Activated CD4-positive, alpha-beta T cell treated with anti-CD3 and anti-CD28 coated beads, Interleukin-2, amount 10 ng/mL, durations not matched to agents 7 days and 5 days (primary cell): ENCODE data around the gene ARID2. TPM values are rescaled to one million over a fixed set of nuclear protein-coding genes. Genes with fewer than 3 reads are reported as not detected.

Source experiments
- CTCF ChIA-PET: fragments of 350-600 bp; sonication (Branson Sonifier 250); formaldehyde crosslinking; loops from one replicate; lab custom pipeline; 2021; ENCODE audit warnings: antibody characterized with exemption; lab: Charles Lee
- POLR2A ChIA-PET: fragments of 350-600 bp; sonication (Branson Sonifier 250); formaldehyde crosslinking; loops from one replicate; lab custom pipeline; 2021; ENCODE audit warnings: antibody characterized with exemption; lab: Charles Lee
- DNase-seq: peaks from one replicate; pipeline ENCODE4 v3.0.0-alpha.2; 2020
- H3K27ac Mint-ChIP-seq: one replicate; pipeline ENCODE4 v1.8.0; 2021; ENCODE audit warnings: mild to moderate bottlenecking, moderate library complexity, mixed read lengths
- H3K27me3 Mint-ChIP-seq: one replicate; pipeline ENCODE4 v1.8.0; 2021; ENCODE audit warnings: mixed read lengths
- H3K36me3 Mint-ChIP-seq: one replicate; pipeline ENCODE4 v1.8.0; 2021; ENCODE audit warnings: low read depth, mixed read lengths
- H3K4me1 Mint-ChIP-seq: one replicate; pipeline ENCODE4 v1.8.0; 2021; ENCODE audit warnings: mixed read lengths
- H3K4me3 Mint-ChIP-seq: one replicate; pipeline ENCODE4 v1.8.0; 2021; ENCODE audit warnings: mild to moderate bottlenecking, moderate library complexity, mixed read lengths
- H3K9me3 Mint-ChIP-seq: one replicate; pipeline ENCODE4 v1.8.0; 2021; ENCODE audit warnings: mixed read lengths
- total RNA-seq, 2 experiments: library from RNA; stranded (reverse); gene quantifications; one replicate each; pipeline ENCODE4 v1.2.3, GENCODE V29; 2021

Gene ARID2
- total RNA-seq, 2 experiments from 2014 or later: 46.9 to 48.8 TPM

DNA sequence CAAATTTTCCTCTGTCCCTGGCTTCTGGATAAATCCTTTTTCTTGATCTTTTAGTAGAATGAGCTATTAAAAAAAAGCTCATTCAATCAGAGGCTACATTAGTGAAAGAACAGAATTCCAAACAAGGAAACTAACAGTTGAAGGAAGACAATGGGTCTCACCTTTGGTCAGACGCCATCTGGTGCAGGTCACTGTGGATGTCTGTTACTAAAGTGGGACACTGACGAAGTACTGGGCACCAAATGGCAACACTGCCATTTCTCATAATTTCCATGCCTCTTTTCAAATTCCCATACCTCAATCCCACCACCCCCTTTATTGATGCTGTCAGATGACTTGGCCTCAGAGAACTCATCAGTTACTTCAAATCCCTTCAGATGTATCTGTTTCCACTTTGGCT lies 24.5 kb upstream of the ARID2 start:
- POLR2A ChIA-PET: no interaction called here
- CTCF ChIA-PET: no interaction called here

GRCh38 chr12:45705404-45705803 lies 24.1 kb upstream of the ARID2 start:
- H3K4me1 Mint-ChIP-seq: no peaks in the 10 kb centered on the region
- POLR2A ChIA-PET: no interaction called here
- no peak overlapping the region for H3K27ac Mint-ChIP-seq
- no peaks in the 10 kb centered on the region for H3K27me3 Mint-ChIP-seq
- no peak overlapping the region for H3K4me3 Mint-ChIP-seq
- no peak for DNase-seq
- H3K9me3 Mint-ChIP-seq: peaks cover 9% of the 10 kb centered on the region
- CTCF ChIA-PET: no interaction called here
- peaks cover 6% of the 10 kb centered on the region for H3K36me3 Mint-ChIP-seq

More for the DNA sequence above, 24.5 kb upstream of the ARID2 start:
- Mint-ChIP-seq H3K4me1 (no peaks in the 10 kb centered on the region), H3K27ac (no peak overlapping the region), H3K9me3 (peaks cover 9% of the 10 kb centered on the region), H3K36me3 (peaks cover 6% of the 10 kb centered on the region), H3K27me3 (no peaks in the 10 kb centered on the region), H3K4me3 (no peak overlapping the region)
- DNase-seq: no peak

- CTCF ChIA-PET: interaction anchor here (0.6 to 1.8 kb wide), 2 partner anchors 10 to 12 kb away, joined by 3 to 4 read pairs; no protein-coding TSS in a partner anchor
- POLR2A ChIA-PET: no interaction called here
- Mint-ChIP-seq H3K9me3 (peaks cover under 1% of the 10 kb centered on the region), H3K4me1 (no peaks in the 10 kb centered on the region), H3K27me3 (no peaks in the 10 kb centered on the region), H3K27ac (no peak overlapping the region), H3K4me3 (no peak overlapping the region), H3K36me3 (peaks cover 6% of the 10 kb centered on the region)
- no peak for DNase-seq
Observed at GRCh38 chr12:45707241-45707857, 22.2 kb upstream of the ARID2 start.

GRCh38 chr12:45708363-45708762 lies 21.1 kb upstream of the ARID2 start:
- Mint-ChIP-seq H3K36me3 (peaks cover 10% of the 10 kb centered on the region), H3K4me1 (no peaks in the 10 kb centered on the region), H3K27ac (no peak overlapping the region), H3K27me3 (no peaks in the 10 kb centered on the region), H3K4me3 (no peak overlapping the region), H3K9me3 (no peaks in the 10 kb centered on the region)
- POLR2A ChIA-PET: no interaction called here
- CTCF ChIA-PET: interaction anchor here (1.6 to 1.8 kb wide), 2 partner anchors 9 to 11 kb away, joined by 3 to 4 read pairs; no protein-coding TSS in a partner anchor
- DNase-seq: no peak

GRCh38 chr12:45708901-45709300 lies 20.6 kb upstream of the ARID2 start:
- Mint-ChIP-seq H3K27me3 (no peaks in the 10 kb centered on the region), H3K4me3 (no peak overlapping the region), H3K9me3 (no peaks in the 10 kb centered on the region), H3K36me3 (peaks cover 12% of the 10 kb centered on the region), H3K27ac (no peak overlapping the region), H3K4me1 (peaks cover 2% of the 10 kb centered on the region)
- no peak for DNase-seq
- CTCF ChIA-PET: interaction anchor here (1.6 kb wide), 1 partner anchor 9 kb away, joined by 3 read pairs; no protein-coding TSS in a partner anchor
- POLR2A ChIA-PET: no interaction called here

DNA sequence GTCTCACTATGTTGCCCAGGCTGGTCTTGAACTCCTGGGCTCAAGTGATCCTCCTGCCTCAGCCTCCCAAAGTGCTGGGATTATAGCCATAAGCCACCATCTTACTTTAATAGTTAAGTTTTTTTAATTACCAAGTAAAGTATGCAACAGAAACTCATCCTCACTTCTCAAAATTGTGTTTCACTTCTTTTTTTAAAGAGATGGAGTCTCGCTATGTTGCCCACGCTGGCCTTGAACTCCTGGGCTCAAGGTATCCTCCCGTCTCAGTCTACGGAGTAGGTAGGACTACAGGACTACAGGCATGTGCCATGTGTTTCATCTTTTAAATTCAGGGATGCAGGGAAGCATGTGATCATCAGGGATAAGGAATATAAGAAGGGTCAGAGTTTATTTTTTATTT lies 17.2 kb upstream of the ARID2 start:
- Mint-ChIP-seq H3K36me3 (peaks cover 9% of the 10 kb centered on the region), H3K4me1 (peaks cover 2% of the 10 kb centered on the region), H3K27me3 (no peaks in the 10 kb centered on the region), H3K27ac (no peak overlapping the region), H3K4me3 (no peak overlapping the region), H3K9me3 (no peaks in the 10 kb centered on the region)
- DNase-seq: no peak
- ChIA-PET POLR2A (no interaction called here), CTCF (no interaction called here)

- ChIA-PET CTCF (no interaction called here), POLR2A (no interaction called here)
- H3K27ac Mint-ChIP-seq: no peak overlapping the region
- peaks cover 2% of the 10 kb centered on the region for H3K4me1 Mint-ChIP-seq
- no peak overlapping the region for H3K4me3 Mint-ChIP-seq
- no peaks in the 10 kb centered on the region for H3K27me3 Mint-ChIP-seq
- no peak for DNase-seq
- H3K36me3 Mint-ChIP-seq: peaks cover 12% of the 10 kb centered on the region
- no peaks in the 10 kb centered on the region for H3K9me3 Mint-ChIP-seq
Observed at GRCh38 chr12:45713078-45713477, 16.4 kb upstream of the ARID2 start.

- Mint-ChIP-seq H3K36me3 (peaks cover 32% of the 10 kb centered on the region), H3K4me3 (no peak overlapping the region), H3K27me3 (no peaks in the 10 kb centered on the region), H3K9me3 (no peaks in the 10 kb centered on the region), H3K4me1 (peaks cover 29% of the 10 kb centered on the region), H3K27ac (no peak overlapping the region)
- ChIA-PET POLR2A (no interaction called here), CTCF (interaction anchor here (0.5 to 0.6 kb wide), 2 partner anchors 10 to 155 kb away, joined by 3 read pairs; no protein-coding TSS in a partner anchor)
- DNase-seq: no peak
Observed at GRCh38 chr12:45718306-45718705, 11.2 kb upstream of the ARID2 start.

GRCh38 chr12:45720069-45720468 lies 9.4 kb upstream of the ARID2 start:
- Mint-ChIP-seq H3K27me3 (no peaks in the 10 kb centered on the region), H3K36me3 (peaks cover 32% of the 10 kb centered on the region), H3K4me1 (peaks cover 36% of the 10 kb centered on the region), H3K9me3 (no peaks in the 10 kb centered on the region), H3K4me3 (no peak overlapping the region), H3K27ac (no peak overlapping the region)
- no peak for DNase-seq
- ChIA-PET POLR2A (no interaction called here), CTCF (interaction anchor here (0.6 to 1.5 kb wide), 7 partner anchors 9 to 1204 kb away, joined by 3 to 9 read pairs (median 3); no protein-coding TSS in a partner anchor)

DNA sequence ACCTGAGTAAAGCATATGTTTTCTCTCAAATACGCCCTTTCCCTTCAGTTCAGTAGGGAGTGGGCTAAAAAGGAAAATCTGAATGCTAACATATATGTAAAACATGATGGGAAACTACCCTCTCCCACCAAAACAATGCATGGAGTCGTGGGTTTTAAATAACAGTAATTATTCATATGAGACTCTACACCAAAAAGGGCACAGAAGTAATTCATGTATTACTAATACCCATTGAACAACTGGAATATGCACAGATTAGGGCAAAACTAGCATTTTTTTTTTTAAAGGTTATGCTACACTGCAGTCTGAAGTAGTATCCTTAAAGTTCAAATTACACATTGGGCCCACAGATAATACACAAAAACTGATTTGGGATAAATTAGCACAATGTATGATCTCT lies 8.1 kb upstream of the ARID2 start:
- H3K27ac Mint-ChIP-seq: no peak overlapping the region
- ChIA-PET CTCF (interaction anchor here (1.4 kb wide), 1 partner anchor 9 kb away, joined by 3 read pairs; no protein-coding TSS in a partner anchor), POLR2A (no interaction called here)
- DNase-seq: no peak
- no peaks in the 10 kb centered on the region for H3K27me3 Mint-ChIP-seq
- H3K36me3 Mint-ChIP-seq: peaks cover 36% of the 10 kb centered on the region
- H3K4me3 Mint-ChIP-seq: no peak overlapping the region
- H3K9me3 Mint-ChIP-seq: no peaks in the 10 kb centered on the region
- H3K4me1 Mint-ChIP-seq: peaks cover 38% of the 10 kb centered on the region

- H3K4me3 Mint-ChIP-seq: no peak overlapping the region
- no peaks in the 10 kb centered on the region for H3K9me3 Mint-ChIP-seq
- ChIA-PET POLR2A (no interaction called here), CTCF (interaction anchor here (1.3 to 1.4 kb wide), 2 partner anchors 8 to 178 kb away, joined by 3 to 5 read pairs; no protein-coding TSS in a partner anchor)
- peaks cover 38% of the 10 kb centered on the region for H3K4me1 Mint-ChIP-seq
- H3K27me3 Mint-ChIP-seq: no peaks in the 10 kb centered on the region
- H3K36me3 Mint-ChIP-seq: peaks cover 40% of the 10 kb centered on the region
- no peak for DNase-seq
- no peak overlapping the region for H3K27ac Mint-ChIP-seq
Observed at GRCh38 chr12:45721954-45722353, 7.6 kb upstream of the ARID2 start.

DNA sequence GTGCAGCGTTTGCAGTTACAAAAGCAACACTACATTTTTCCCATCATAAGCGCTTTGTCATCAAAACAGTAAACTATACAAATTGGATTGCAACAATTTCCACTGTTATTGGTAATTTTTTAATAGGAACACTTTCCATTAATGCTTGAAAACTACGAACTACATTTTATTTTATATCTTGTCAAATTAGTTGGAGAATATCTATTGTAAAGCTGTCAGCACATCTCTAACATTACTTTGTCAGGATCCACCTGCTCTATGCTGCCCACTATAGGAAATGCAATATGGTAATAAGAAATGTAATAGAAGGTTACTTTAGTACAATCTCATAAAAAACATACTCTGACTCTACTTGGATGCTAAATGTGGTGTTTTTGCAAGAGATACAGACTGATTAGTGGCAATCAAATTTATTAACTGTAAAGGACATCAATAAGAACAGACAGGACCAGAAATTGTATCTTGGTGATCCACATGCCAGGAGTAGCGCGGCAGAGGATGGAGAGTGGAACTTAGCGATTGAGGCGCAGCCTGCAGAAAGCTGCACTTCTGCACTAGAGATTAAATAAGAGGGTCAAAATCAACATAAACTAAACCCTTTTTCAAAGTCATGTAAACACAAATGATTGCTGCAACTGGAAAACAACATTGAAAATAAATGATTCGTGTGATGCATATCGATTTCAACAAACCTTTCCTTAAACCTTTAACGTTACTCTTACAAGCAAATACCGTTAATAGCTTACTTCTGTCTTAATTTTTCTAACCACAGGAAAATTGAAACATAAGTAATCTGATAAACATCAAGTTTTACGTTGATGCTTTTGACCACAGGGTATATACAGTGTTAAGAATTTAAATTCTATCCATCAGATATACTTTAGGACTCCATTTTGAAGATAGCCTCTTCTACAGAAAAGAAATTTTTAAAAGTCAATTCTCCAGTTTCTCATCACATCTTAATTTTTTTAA lies 3.6 kb upstream of the ARID2 start:
- DNase-seq: peak; percentile 64
- peak overlapping the region; percentile 100 for H3K4me3 Mint-ChIP-seq
- peak overlapping the region; percentile 99 for H3K27ac Mint-ChIP-seq
- no peaks in the 10 kb centered on the region for H3K9me3 Mint-ChIP-seq
- POLR2A ChIA-PET: interaction anchor here (0.6 kb wide), 1 partner anchor 260 kb away, joined by 3 read pairs; no protein-coding TSS in a partner anchor
- H3K36me3 Mint-ChIP-seq: peaks cover 28% of the 10 kb centered on the region
- no peaks in the 10 kb centered on the region for H3K27me3 Mint-ChIP-seq
- CTCF ChIA-PET: interaction anchor here (1.1 to 5.8 kb wide), 6 partner anchors 26 to 182 kb away, joined by 4 to 25 read pairs (median 5); no protein-coding TSS in a partner anchor
- H3K4me1 Mint-ChIP-seq: peaks cover 30% of the 10 kb centered on the region
